ACHN (cell line): ENCODE results near the gene CHAT.
A peak's percentile ranks its signal among the peaks of the same experiment; 100 is the strongest.

ENCODE experiments used
- DNase-seq: peaks from one replicate; pipeline ENCODE4 v3.0.0-alpha.2; 2015
- in situ Hi-C: cut with HindIII; loops from 2 replicates; pipeline ENCODE4 v1.10.0; 2017; ENCODE audit warnings: low sequenced_read_pairs, low pct_ligation_motif_present, low pct_unique_long_range_greater_than_20kb

The CHAT gene

GRCh38 chr10:49595713-49596492 lies 17.9 kb upstream of the CHAT start:
- DNase-seq: no peak
- in situ Hi-C loops: no loop called here

- in situ Hi-C loops: no loop called here
- no peak for DNase-seq
These were observed 17.4 kb upstream of the CHAT start for GRCh38 chr10:49596493-49596809.

GRCh38 chr10:49596836-49597235 lies 17.0 kb upstream of the CHAT start:
- DNase-seq: no peak
- in situ Hi-C loops: no loop called here

- in situ Hi-C loops: no loop called here
- no peak for DNase-seq
These were observed 16.2 kb upstream of the CHAT start for GRCh38 chr10:49597426-49598163.

- DNase-seq: no peak
- in situ Hi-C loops: no loop called here
These were observed 15.5 kb upstream of the CHAT start for GRCh38 chr10:49598164-49598856.

- in situ Hi-C loops: no loop called here
- DNase-seq: no peak
These were observed 14.9 kb upstream of the CHAT start for GRCh38 chr10:49598986-49599385.

DNA sequence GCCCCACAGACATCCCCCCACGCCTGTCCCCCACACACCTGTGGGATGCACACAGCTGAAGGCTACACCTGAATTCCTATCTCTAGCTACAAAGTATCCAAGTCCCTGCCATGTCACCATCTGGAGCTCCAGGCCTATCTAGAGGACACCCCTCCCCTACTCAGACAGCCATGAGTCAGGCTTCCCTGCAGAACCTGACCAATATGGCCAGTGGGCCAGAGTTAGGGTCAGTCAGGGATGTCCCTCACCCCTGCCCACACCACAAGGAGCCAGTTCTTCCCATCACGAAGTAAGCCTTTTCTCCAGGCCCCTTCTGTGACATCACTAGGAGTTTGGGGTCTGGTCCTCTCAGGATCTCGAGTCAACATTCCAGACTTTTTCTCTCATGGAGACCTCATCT lies 14.3 kb upstream of the CHAT start:
- DNase-seq: no peak
- in situ Hi-C loops: no loop called here

DNA sequence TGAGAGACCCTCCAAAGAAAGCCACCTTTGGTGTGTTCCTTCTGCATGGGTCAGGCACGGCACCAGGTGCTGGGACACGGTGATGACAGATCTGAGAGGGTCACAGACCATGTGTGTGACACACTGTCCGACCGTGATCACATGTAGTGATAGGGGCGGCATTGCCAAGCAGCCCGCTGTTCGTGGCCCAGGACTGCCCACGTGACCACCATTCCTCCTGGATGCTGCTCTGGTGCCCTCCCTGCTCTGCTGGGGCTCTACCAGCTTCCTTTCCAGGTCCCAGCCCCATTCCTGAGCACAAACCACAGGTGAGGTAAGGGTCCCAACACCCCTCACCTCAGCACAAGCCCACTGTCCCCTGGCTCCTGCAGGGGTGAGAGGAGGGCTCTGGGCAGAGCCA lies 13.8 kb upstream of the CHAT start:
- in situ Hi-C loops: no loop called here
- DNase-seq: no peak

DNA sequence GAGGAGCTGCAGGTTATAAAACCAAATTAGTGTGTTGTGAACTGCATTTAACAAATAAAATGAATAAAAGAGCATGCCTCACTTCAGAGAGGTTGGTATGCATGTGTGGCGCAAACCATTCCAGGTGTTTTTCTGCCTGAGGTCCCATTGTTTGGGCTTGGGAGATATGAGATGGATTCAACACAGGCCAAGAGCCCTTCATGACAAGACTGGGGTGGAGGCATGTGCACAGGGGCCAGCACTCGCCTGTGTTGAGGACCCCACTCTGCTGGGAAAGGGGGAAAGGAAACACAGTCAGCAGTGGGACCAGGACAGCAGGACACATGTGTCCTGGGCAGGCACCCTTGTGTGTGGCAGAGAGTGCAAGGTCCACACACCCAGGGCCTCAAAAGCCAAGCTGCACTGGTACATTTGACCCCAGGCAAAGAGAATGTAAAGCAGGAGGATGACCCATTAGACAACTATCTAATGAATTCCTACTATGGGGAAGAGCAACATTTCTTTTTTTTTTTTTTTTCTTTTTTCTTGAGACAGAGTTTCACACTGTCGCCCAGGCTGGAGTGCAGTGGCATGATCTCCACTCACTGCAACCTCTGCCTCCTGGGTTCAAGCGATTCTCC lies 12.9 kb upstream of the CHAT start:
- DNase-seq: no peak
- in situ Hi-C loops: no loop called here

DNA sequence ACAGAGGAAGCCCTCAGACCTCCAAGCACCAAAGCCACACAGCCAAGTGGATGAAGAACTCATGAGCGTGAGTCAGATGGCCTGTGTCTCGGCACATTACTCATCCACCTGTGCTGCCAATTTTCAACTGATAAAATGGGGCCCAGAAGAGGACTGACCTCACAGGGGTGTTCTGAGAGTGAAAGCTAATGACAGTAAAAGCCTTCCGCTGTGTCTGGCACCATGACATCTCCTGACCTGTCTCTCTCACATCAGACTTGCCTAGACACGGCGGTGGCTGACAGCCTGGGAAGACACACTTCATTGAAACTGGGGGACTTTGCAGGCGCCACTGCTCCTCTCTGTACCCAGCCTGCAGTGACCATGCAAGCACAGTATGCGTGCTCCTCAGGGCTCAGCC lies 12.0 kb upstream of the CHAT start:
- DNase-seq: peak; percentile 45
- in situ Hi-C loops: no loop called here

GRCh38 chr10:49602380-49603023 lies 11.3 kb upstream of the CHAT start:
- DNase-seq: no peak
- in situ Hi-C loops: no loop called here

GRCh38 chr10:49605216-49605938 lies 8.5 kb upstream of the CHAT start:
- in situ Hi-C loops: no loop called here
- DNase-seq: no peak

- DNase-seq: no peak
- in situ Hi-C loops: no loop called here
These were observed 7.8 kb upstream of the CHAT start for GRCh38 chr10:49605939-49606509.

DNA sequence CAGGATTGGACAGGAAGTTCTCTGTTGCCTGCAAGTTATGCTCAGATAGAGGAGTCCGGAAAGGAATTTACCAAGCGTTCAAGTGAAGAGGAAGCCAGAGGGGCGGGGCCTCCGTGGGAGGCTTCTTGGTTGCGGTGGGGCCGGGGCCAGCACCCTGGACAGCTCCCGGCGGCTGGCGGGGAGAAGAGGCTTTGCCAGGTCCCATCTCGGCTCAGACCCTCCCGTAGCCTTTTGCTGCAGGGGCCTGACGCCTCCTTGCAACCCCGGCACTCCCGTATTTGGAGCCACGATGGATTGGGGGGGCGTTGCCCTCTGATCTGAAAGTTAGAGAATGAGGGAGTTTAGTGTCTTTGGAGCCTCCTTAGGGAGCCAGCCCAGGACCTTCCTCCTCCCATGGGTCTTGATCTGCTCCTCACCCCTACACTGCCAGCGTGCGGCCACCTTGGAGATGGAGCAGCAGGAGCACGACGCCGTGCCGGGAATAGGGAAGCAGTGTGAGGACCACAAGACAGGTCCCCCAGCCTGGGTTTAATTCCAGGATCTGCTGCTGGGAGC lies 6.8 kb upstream of the CHAT start:
- DNase-seq: peak; percentile 92
- in situ Hi-C loops: no loop called here

DNA sequence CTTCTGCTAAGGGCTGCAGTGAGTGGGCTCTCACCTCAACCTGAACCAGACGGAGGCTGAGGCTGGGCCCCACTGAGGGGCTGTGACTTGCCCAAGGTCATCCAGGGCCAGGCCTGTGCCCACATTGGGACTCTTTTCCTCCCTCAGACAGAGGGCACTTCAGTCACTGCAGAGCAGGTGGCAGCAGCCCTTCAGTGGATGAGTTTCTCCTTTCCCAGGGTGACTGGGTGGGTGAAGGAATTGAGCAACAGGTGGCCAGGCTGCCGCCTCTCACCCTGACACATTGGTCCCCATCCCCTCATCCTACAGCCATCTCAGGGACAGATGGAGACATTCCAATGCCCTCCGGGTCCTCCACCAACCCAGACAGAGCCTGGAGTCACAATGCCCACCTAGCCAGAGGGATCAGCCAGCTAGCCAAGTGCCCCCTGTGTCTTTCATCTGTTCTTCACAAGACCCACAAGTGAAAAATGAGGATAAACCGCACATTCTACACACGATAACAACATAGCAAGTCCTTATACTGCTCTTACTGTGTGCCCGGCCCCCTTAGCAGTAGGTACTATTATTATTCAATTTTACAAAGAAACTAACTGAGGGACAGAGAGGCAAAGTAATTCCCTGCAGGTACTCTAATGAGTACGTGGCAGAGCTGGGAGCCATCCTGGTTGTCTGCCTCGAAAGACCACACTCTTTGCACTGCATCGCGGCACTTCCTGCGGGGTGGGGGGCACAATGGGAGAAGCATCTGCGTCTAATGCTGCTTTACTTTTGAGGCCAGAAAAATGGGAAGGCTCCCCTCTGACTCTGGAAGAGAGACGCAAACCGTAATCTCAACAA lies 5.5 kb upstream of the CHAT start:
- in situ Hi-C loops: no loop called here
- no peak for DNase-seq

DNA sequence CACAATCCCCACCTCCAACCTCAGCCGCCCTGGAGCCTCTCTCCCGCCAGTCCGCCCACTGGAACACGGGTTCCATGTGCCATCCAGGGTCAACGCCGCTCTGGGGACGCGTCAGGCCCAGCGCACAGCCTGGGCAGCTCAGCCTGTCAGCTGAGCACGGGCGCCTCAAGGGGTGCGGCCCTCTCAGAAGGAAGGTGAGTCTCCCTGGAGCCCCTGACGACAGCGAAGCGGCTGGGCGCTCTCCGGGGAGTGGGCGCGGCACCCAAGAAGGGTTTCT lies 4.9 kb upstream of the CHAT start:
- DNase-seq: no peak
- in situ Hi-C loops: no loop called here
